Transverse colon (tissue), 4 donors: ENCODE measurements around the gene RNASE3.

Source experiments
- POLR2A ChIP-seq: fragments of 450-650 bp; IDR thresholded peaks from one replicate; pipeline ENCODE4 v1.6.1; 2016; ENCODE audit warnings: antibody characterized with exemption, mild to moderate bottlenecking, moderate library complexity
- POLR2AphosphoS5 ChIP-seq, 3 donors: sonication (generic); formaldehyde crosslinking; IDR thresholded peaks; one replicate each; pipeline ENCODE4 v1.6.1; 2016; ENCODE audit warnings: antibody characterized with exemption in 3 of 3
- TF ChIP-seq, protein P1 (sequence below), 5 experiments: fragments of 200-600 bp in 3 of 5; fragments of 450-650 bp in 2 of 5; sonication (generic) in 3 of 5; IDR thresholded peaks; 1 replicate in 2 of 5; 2 replicates in 3 of 5; pipeline ENCODE4 v1.5.1; 2016 to 2017; ENCODE audit warnings: antibody characterized with exemption in 5 of 5, inconsistent platforms in 3 of 5, mild to moderate bottlenecking in 2 of 5, moderate library complexity in 1 of 5

DNA sequence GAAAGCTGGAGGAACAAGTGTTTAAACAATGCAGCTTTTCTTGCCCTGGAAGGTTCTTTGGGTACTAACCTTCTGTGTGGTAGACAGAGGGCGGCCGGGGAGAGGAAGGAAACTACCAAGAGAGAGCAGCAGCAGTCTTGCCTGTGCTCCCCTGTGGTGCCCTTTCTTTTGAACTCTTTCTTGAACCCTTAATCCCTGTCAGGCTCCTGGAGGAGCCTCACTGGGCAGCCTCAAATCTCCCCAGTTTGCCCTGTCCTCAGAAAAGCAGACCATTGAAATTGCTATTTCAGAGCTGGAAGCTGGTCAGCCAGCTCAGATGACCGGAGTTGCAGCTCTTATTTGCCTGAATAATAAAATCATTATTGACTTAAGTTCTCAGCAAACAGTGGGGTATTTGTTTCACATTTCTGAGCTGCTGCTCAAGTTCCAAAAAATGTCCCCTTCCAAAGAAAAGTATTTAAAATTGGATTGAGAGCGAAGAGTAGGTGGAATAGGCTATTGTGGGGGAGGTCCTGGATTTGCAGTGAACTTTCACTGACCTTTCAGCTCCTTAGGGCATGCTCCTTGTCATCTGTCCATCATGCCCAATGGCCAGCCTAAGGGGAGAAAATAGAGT is 42.1 kb upstream of the RNASE3 start:
- TF ChIP-seq, protein P1, sequence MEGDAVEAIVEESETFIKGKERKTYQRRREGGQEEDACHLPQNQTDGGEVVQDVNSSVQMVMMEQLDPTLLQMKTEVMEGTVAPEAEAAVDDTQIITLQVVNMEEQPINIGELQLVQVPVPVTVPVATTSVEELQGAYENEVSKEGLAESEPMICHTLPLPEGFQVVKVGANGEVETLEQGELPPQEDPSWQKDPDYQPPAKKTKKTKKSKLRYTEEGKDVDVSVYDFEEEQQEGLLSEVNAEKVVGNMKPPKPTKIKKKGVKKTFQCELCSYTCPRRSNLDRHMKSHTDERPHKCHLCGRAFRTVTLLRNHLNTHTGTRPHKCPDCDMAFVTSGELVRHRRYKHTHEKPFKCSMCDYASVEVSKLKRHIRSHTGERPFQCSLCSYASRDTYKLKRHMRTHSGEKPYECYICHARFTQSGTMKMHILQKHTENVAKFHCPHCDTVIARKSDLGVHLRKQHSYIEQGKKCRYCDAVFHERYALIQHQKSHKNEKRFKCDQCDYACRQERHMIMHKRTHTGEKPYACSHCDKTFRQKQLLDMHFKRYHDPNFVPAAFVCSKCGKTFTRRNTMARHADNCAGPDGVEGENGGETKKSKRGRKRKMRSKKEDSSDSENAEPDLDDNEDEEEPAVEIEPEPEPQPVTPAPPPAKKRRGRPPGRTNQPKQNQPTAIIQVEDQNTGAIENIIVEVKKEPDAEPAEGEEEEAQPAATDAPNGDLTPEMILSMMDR (IDR thresholded peaks at IDR 0.05) = no peak
- TF ChIP-seq POLR2AphosphoS5 (IDR thresholded peaks at IDR 0.05) = no peak
- no peak for TF ChIP-seq POLR2A
